ENCODE data around the gene FIGN. TPM values are rescaled to one million over a fixed set of nuclear protein-coding genes. Genes with fewer than 3 reads are reported as not detected.

FIGN gene
- total and polyA plus RNA-seq, 2 of the 13 experiments (the other 11 are each of a cell fraction or from before 2014, with no cell fraction given), result 6.6 to 6.7 TPM

DNA sequence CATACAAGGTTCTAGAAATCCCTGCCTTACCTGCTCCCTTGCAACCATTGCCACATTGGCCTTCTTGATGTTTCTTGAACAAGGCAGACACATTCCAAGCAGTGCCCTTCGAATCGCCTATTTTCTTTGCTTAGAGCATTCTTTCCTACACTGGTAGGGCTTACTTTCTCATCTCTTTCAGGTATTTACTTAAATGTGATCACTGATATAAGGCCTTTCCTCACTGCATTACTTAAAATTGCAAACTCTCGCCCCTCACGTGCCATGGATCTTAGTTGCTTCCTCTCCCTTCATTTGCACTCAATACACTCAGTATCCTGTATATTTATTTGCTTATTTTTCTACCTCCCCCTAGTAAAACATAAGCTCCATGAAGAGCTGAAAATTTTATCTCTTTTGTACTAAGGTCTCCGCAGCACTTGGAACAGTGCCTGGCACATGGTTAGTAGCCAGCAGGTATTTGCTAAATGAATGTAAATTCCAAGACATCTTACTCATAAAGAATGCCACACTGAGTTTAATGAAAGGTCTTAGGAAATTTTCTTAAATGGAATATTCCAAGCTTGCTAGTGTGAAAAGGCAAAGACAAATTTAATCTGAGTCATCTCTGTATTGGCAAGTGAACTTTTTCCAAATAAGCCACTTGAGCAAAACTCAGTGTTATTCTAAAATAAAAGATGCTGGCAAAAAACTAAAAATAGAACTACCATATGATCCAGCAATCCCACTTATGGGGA, 42.4 kb upstream of the FIGN start (continued):
- TF ChIP-seq, protein P1, sequence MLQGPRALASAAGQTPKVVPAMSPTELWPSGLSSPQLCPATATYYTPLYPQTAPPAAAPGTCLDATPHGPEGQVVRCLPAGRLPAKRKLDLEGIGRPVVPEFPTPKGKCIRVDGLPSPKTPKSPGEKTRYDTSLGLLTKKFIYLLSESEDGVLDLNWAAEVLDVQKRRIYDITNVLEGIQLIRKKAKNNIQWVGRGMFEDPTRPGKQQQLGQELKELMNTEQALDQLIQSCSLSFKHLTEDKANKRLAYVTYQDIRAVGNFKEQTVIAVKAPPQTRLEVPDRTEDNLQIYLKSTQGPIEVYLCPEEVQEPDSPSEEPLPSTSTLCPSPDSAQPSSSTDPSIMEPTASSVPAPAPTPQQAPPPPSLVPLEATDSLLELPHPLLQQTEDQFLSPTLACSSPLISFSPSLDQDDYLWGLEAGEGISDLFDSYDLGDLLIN (CRISPR knock-in tag; IDR thresholded peaks at IDR 0.05; ENCODE audit: borderline replicate concordance), result no peak
- no peak for TF ChIP-seq SOX5 (CRISPR knock-in tag; IDR thresholded peaks at IDR 0.05; ENCODE audit: borderline replicate concordance)

DNA sequence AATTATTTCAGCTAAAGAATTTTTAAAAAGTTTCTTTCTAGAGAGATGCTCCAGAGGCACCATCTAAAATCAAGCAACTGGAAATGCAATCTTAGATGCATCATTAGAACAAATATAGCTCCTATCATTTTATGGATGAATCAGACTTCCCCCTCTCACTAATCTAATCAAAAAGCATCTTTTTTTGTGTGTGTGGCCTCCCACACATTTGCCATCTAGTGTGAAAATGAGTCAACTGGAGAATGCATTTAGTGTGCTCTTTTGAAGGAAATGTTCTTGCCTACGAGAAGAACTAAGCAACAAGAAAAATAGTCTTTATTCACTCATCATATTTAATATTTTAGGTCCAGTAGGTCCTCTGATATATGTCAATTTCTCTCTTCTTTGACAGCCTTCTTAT, 39.5 kb upstream of the FIGN start:
- intact Hi-C loops (cut with micrococcal nuclease; ENCODE audit: unreplicated experiment), result no loop called here
- ChIA-PET POLR2A (no interaction called here), CTCF (ENCODE audit: low intra/inter-chr PET ratio, low total read pairs) (no interaction called here)
- Histone ChIP-seq H3K4me2 (ENCODE audit: low read depth, low read length) (no peak overlapping the region), H3K27me3 (ENCODE audit: control insufficient read depth in 1 of 2, insufficient read depth in 2 of 2, low read length in 2 of 2) (no peaks in the 10 kb centered on the region), H3K79me2 (ENCODE audit: insufficient read depth, low read length) (no peaks in the 10 kb centered on the region), H3K9me3 (ENCODE audit: low read length) (no peaks in the 10 kb centered on the region), H3K4me3 (replicated peaks in 1 of 3; ENCODE audit: insufficient read depth in 1 of 3, low read depth in 2 of 3, low read length in 3 of 3) (no peak overlapping the region), H3K36me3 (replicated peaks in 1 of 2; ENCODE audit: control insufficient read depth in 1 of 2, insufficient read depth in 2 of 2, low read length in 2 of 2) (no peaks in the 10 kb centered on the region), H3K9ac (ENCODE audit: insufficient read depth, low read depth, low read length) (no peak overlapping the region), H3K4me1 (ENCODE audit: insufficient read depth, low read length) (peaks cover 8% of the 10 kb centered on the region), H4K20me1 (ENCODE audit: insufficient read depth, low read length) (no peaks in the 10 kb centered on the region), H3K27ac (ENCODE audit: extremely low read length, insufficient read depth, low read length) (no peak overlapping the region), H2AFZ (ENCODE audit: low read length) (no peak overlapping the region)
- BruUV-seq (replicated peaks), result no TSS peak
- FAIRE-seq (no peak), ATAC-seq (no peak), DNase-seq (ENCODE audit: low spot score) (no peak)
- 0% methylated on average over 1 of the region's 1 CpG for WGBS (ENCODE audit: low lambda C conversion rate)
- in situ Hi-C loops (cut with HindIII; ENCODE audit: extremely low pct_ligation_motif_present, low pct_unique_long_range_greater_than_20kb), result no loop called here
- TF ChIP-seq PAWR (CRISPR knock-in tag; IDR thresholded peaks at IDR 0.05; ENCODE audit: borderline replicate concordance) (no peak), SETDB1 (CRISPR knock-in tag; IDR thresholded peaks at IDR 0.05; ENCODE audit: borderline replicate concordance) (no peak), ZBTB7A (CRISPR knock-in tag; IDR thresholded peaks at IDR 0.05) (no peak), ZBTB20 (CRISPR knock-in tag; IDR thresholded peaks at IDR 0.05; ENCODE audit: borderline replicate concordance, low read depth) (no peak), ZNF160 (CRISPR knock-in tag; IDR thresholded peaks at IDR 0.05) (no peak), ZNF614 (CRISPR knock-in tag; IDR thresholded peaks at IDR 0.05; ENCODE audit: borderline replicate concordance) (no peak), GTF3A (CRISPR knock-in tag; conservative IDR thresholded peaks at IDR 0.05) (no peak), MED8 (CRISPR knock-in tag; IDR thresholded peaks at IDR 0.05; ENCODE audit: insufficient replicate concordance) (no peak), ZBTB7B (CRISPR knock-in tag; IDR thresholded peaks at IDR 0.05) (no peak)
- TF ChIP-seq, protein P2, sequence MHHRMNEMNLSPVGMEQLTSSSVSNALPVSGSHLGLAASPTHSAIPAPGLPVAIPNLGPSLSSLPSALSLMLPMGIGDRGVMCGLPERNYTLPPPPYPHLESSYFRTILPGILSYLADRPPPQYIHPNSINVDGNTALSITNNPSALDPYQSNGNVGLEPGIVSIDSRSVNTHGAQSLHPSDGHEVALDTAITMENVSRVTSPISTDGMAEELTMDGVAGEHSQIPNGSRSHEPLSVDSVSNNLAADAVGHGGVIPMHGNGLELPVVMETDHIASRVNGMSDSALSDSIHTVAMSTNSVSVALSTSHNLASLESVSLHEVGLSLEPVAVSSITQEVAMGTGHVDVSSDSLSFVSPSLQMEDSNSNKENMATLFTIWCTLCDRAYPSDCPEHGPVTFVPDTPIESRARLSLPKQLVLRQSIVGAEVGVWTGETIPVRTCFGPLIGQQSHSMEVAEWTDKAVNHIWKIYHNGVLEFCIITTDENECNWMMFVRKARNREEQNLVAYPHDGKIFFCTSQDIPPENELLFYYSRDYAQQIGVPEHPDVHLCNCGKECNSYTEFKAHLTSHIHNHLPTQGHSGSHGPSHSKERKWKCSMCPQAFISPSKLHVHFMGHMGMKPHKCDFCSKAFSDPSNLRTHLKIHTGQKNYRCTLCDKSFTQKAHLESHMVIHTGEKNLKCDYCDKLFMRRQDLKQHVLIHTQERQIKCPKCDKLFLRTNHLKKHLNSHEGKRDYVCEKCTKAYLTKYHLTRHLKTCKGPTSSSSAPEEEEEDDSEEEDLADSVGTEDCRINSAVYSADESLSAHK (CRISPR knock-in tag; IDR thresholded peaks at IDR 0.05; ENCODE audit: borderline replicate concordance), result no peak
- TF ChIP-seq, protein P3, sequence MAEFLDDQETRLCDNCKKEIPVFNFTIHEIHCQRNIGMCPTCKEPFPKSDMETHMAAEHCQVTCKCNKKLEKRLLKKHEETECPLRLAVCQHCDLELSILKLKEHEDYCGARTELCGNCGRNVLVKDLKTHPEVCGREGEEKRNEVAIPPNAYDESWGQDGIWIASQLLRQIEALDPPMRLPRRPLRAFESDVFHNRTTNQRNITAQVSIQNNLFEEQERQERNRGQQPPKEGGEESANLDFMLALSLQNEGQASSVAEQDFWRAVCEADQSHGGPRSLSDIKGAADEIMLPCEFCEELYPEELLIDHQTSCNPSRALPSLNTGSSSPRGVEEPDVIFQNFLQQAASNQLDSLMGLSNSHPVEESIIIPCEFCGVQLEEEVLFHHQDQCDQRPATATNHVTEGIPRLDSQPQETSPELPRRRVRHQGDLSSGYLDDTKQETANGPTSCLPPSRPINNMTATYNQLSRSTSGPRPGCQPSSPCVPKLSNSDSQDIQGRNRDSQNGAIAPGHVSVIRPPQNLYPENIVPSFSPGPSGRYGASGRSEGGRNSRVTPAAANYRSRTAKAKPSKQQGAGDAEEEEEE (CRISPR knock-in tag; IDR thresholded peaks at IDR 0.05; ENCODE audit: borderline replicate concordance), result no peak

Data from HepG2 (cell line).